Effector memory CD4-positive, alpha-beta T cell (primary cell): Measurements from ENCODE around the gene ATP8B1.

Experiments used
- DNase-seq, 3 donors: peaks; one replicate each; pipeline ENCODE4 v3.0.0-alpha.2; 2020
- H3K27ac ChIP-seq: 2 replicates; pipeline ENCODE4 v1.7.0; 2013; ENCODE audit warnings: mild to moderate bottlenecking, low read length, moderate library complexity; ENCODE audit not compliant: insufficient read depth, poor library complexity, severe bottlenecking
- H3K27me3 ChIP-seq: replicated peaks from 2 replicates; pipeline ENCODE4 v1.7.0; 2013; ENCODE audit warnings: mild to moderate bottlenecking, low read length; ENCODE audit not compliant: insufficient read depth, control insufficient read depth, poor library complexity, severe bottlenecking
- H3K36me3 ChIP-seq: 2 replicates; pipeline ENCODE4 v1.7.0; 2013; ENCODE audit warnings: mild to moderate bottlenecking, low read length, moderate library complexity; ENCODE audit not compliant: control insufficient read depth, insufficient read depth
- H3K4me1 ChIP-seq: 2 replicates; pipeline ENCODE4 v1.7.0; 2013; ENCODE audit warnings: low read length, mild to moderate bottlenecking; ENCODE audit not compliant: control insufficient read depth, insufficient read depth, poor library complexity, severe bottlenecking
- H3K4me3 ChIP-seq: 2 replicates; pipeline ENCODE4 v1.7.0; 2013; ENCODE audit warnings: low read length, low read depth, mild to moderate bottlenecking; ENCODE audit not compliant: insufficient read depth, poor library complexity, severe bottlenecking
- H3K9me3 ChIP-seq: 2 replicates; pipeline ENCODE4 v1.7.0; 2013; ENCODE audit warnings: mild to moderate bottlenecking, low read length, moderate library complexity; ENCODE audit not compliant: control insufficient read depth

The ATP8B1 gene

GRCh38 chr18:57819671-57820460, 16.8 kb upstream of the ATP8B1 start:
- no peak overlapping the region for H3K4me3 ChIP-seq
- no peaks in the 10 kb centered on the region for H3K27me3 ChIP-seq
- H3K9me3 ChIP-seq, result no peaks in the 10 kb centered on the region
- H3K4me1 ChIP-seq, result no peaks in the 10 kb centered on the region
- no peak for DNase-seq
- H3K36me3 ChIP-seq, result no peaks in the 10 kb centered on the region
- H3K27ac ChIP-seq, result no peak overlapping the region

- Histone ChIP-seq H3K4me3 (no peak overlapping the region), H3K36me3 (no peaks in the 10 kb centered on the region), H3K27ac (no peak overlapping the region), H3K27me3 (no peaks in the 10 kb centered on the region), H3K9me3 (no peaks in the 10 kb centered on the region), H3K4me1 (no peaks in the 10 kb centered on the region)
- no peak for DNase-seq
Observed at GRCh38 chr18:57819119-57819518, 16.0 kb upstream of the ATP8B1 start.

DNA sequence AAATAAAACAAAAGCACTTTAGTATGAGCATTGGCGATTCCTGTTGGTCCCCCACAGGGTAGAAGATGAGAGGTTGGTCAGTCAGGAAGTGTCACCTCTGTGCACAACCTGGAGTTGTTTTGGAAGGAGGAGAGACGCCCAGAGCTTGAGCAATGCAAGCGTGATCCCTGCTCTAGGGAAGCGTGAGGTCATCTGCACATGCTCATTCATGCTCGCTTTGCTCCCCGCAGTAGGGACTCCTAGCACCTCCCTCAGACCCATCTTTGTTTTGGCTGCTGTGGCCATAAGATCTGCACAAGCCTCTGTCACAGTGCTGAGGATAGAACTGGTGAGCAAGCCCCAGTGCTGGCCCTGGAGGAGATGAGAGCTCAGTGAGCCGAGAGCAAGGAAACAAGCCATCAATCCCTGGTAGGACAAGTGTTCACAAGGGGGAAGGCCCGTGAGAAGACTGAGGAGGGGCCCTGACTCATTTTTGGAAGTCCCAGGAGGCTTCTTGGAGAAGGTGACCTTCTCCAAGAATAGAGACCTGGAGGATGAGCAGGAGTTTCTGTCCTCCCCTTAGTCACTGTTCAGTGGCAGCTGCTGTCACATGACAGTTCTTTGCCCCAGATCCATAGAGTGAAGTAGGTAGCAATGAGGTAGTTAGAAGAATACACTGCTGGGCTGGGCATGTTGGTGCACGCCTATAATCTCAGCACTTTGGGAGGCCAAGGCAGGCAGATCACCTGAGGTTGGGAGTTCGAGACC, 13.3 kb upstream of the ATP8B1 start:
- Histone ChIP-seq H3K4me1 (no peaks in the 10 kb centered on the region), H3K27ac (no peak overlapping the region), H3K36me3 (no peaks in the 10 kb centered on the region), H3K27me3 (no peaks in the 10 kb centered on the region), H3K4me3 (no peak overlapping the region), H3K9me3 (no peaks in the 10 kb centered on the region)
- DNase-seq, result no peak

DNA sequence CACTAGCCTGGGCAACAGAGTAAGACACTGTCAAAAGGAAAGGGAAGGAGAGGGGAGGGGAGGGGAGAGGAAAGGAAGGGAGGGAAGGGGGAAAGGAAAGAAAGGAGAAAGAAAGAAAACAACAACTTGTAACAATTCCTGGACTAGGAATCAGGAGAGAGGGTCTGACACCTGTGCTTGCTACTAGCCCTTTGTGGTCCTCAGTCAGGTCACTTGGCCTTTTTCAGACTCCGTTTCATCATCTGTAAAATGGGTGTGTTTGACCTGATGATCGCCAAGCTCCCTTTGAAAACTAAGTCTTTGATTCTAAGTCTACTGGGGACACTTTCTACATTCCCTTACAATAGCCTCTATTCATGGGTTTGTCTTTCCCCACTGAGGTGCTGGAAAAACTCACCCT, 11.4 kb upstream of the ATP8B1 start:
- Histone ChIP-seq H3K27ac (no peak overlapping the region), H3K27me3 (no peaks in the 10 kb centered on the region), H3K4me1 (no peaks in the 10 kb centered on the region), H3K4me3 (no peak overlapping the region), H3K36me3 (no peaks in the 10 kb centered on the region), H3K9me3 (no peaks in the 10 kb centered on the region)
- DNase-seq, result no peak

DNA sequence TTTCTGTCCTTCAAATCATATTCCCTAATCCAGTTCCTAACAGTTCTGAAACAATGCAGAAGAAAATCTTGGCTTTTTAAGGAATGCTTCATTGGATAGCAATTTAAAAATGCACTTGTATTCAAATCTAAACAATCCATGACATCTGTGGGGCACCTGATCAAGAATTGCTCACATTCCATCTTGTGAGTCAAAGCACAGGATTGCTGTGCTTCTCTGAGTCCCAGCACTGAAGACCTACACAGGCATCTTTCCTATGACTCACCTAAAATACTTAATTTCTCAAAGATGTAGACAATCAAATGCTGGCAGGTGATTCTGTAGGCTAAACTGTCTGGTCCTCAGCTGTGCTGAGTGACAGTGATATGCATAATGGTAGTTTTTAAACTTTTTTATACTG, 10.1 kb upstream of the ATP8B1 start:
- DNase-seq, result no peak
- no peak overlapping the region for H3K4me3 ChIP-seq

GRCh38 chr18:57812126-57812477, 9.0 kb upstream of the ATP8B1 start:
- no peaks in the 10 kb centered on the region for H3K4me1 ChIP-seq
- no peak overlapping the region for H3K4me3 ChIP-seq
- H3K27ac ChIP-seq, result no peak overlapping the region
- H3K36me3 ChIP-seq, result no peaks in the 10 kb centered on the region
- no peak for DNase-seq
- H3K27me3 ChIP-seq, result no peaks in the 10 kb centered on the region
- no peaks in the 10 kb centered on the region for H3K9me3 ChIP-seq

More for the DNA sequence above, 10.1 kb upstream of the ATP8B1 start:
- Histone ChIP-seq H3K27me3 (no peaks in the 10 kb centered on the region), H3K4me1 (no peaks in the 10 kb centered on the region), H3K27ac (no peak overlapping the region), H3K9me3 (no peaks in the 10 kb centered on the region), H3K36me3 (no peaks in the 10 kb centered on the region)

- Histone ChIP-seq H3K27ac (no peak overlapping the region), H3K36me3 (no peaks in the 10 kb centered on the region), H3K4me3 (no peak overlapping the region), H3K4me1 (no peaks in the 10 kb centered on the region), H3K9me3 (no peaks in the 10 kb centered on the region), H3K27me3 (no peaks in the 10 kb centered on the region)
- DNase-seq, result no peak
Observed at GRCh38 chr18:57811477-57812125, 8.5 kb upstream of the ATP8B1 start.

DNA sequence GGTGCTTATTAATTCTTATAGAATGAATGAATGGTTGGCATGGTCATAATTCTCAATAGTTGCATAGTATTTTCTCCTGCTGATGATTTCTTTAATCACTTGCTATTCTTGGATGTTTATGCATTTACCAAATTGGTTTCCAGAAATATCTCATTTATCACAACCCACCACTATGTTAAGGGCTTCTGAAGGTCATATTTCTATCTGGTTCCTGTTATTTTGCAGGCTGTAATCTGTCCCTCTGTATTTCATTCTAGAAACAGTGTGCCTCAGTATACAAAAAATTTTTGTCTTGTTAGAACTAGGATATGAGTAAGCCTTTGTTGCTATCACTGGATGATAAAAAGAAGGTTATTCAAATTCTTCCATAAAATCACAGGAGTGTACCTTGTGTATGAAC, 6.1 kb upstream of the ATP8B1 start:
- H3K36me3 ChIP-seq, result no peaks in the 10 kb centered on the region
- H3K4me3 ChIP-seq, result no peak overlapping the region
- no peak overlapping the region for H3K27ac ChIP-seq
- DNase-seq, result no peak
- H3K9me3 ChIP-seq, result no peaks in the 10 kb centered on the region
- H3K27me3 ChIP-seq, result peaks cover 7% of the 10 kb centered on the region
- no peaks in the 10 kb centered on the region for H3K4me1 ChIP-seq

GRCh38 chr18:57807336-57808117, 4.4 kb upstream of the ATP8B1 start:
- no peak overlapping the region for H3K27ac ChIP-seq

More at GRCh38 chr18:57807336-57808117, 4.4 kb upstream of the ATP8B1 start:
- no peak for DNase-seq
- H3K9me3 ChIP-seq, result no peaks in the 10 kb centered on the region
- no peak overlapping the region for H3K4me3 ChIP-seq
- no peaks in the 10 kb centered on the region for H3K36me3 ChIP-seq
- peaks cover 12% of the 10 kb centered on the region for H3K27me3 ChIP-seq
- H3K4me1 ChIP-seq, result peaks cover 2% of the 10 kb centered on the region
